Endothelial cell of umbilical vein (primary cell): Measurements from ENCODE around the gene C3orf49.

ENCODE experiments used
- EZH2 ChIP-seq: IDR thresholded peaks from 2 replicates; pipeline ENCODE4 v1.6.1; 2012; ENCODE audit warnings: borderline replicate concordance, low read depth, mild to moderate bottlenecking, moderate library complexity, low read length, inconsistent platforms; ENCODE audit not compliant: severe bottlenecking
- POLR2AphosphoS5 ChIP-seq: IDR thresholded peaks from 2 replicates; pipeline ENCODE4 v1.6.1; 2012; ENCODE audit warnings: low read depth, mild to moderate bottlenecking, control low read depth, low read length, moderate library complexity; ENCODE audit not compliant: insufficient read depth
- TF ChIP-seq, protein P1 (sequence below), 2 donors: IDR thresholded peaks; 1 replicate in 1 of 2; 2 replicates in 1 of 2; pipeline ENCODE4 v1.5.1; 2011; ENCODE audit warnings: low read length in 2 of 2, mild to moderate bottlenecking in 2 of 2, moderate library complexity in 2 of 2, control low read depth in 1 of 2, inconsistent platforms in 1 of 2, low read depth in 1 of 2; ENCODE audit not compliant: insufficient read depth in 1 of 2; ENCODE audit errors: extremely low read depth in 1 of 2
- TF ChIP-seq, protein P2 (sequence below): IDR thresholded peaks from 2 replicates; pipeline ENCODE4 v1.6.1; 2011; ENCODE audit not compliant: insufficient read depth, insufficient read length

DNA sequence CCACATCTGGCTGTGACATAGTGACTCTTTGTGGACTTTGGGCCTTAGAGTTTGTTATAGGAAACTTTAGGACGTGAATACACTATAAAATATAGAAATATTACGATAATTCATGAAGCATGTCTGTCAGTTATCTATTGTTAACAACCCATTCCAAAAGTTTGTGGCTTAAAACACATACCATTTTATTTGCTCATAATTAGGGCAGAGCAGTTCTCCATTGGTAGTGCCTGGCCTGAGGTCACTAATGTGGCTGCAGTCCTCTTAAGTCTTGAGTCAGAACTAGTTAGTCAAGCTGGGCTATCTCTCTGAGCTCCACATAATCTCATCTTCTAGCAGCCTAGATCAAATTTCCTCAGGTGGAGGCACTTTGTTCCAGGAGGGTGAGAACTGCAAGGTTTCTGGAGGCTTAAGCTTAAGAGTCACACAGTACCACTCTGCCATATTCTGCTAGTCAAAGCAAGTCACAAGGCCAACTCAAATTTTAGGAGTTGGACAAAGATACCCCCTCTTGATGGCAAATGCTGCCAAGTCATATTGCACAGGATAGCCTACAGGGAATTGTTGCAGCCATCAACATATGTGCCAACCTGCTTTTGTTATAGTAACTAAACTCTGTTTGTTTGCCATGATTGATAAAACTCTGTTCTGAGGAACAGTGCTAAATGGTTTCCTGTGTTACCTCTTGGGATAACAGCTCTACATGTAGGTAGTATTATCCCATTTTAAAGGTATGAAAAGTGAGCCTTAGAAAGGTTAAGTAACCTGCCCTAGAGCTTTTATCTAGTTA lies 53.2 kb downstream of the C3orf49 start:
- TF ChIP-seq EZH2: no peak
- TF ChIP-seq, protein P1, sequence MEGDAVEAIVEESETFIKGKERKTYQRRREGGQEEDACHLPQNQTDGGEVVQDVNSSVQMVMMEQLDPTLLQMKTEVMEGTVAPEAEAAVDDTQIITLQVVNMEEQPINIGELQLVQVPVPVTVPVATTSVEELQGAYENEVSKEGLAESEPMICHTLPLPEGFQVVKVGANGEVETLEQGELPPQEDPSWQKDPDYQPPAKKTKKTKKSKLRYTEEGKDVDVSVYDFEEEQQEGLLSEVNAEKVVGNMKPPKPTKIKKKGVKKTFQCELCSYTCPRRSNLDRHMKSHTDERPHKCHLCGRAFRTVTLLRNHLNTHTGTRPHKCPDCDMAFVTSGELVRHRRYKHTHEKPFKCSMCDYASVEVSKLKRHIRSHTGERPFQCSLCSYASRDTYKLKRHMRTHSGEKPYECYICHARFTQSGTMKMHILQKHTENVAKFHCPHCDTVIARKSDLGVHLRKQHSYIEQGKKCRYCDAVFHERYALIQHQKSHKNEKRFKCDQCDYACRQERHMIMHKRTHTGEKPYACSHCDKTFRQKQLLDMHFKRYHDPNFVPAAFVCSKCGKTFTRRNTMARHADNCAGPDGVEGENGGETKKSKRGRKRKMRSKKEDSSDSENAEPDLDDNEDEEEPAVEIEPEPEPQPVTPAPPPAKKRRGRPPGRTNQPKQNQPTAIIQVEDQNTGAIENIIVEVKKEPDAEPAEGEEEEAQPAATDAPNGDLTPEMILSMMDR (IDR thresholded peaks at IDR 0.05; ENCODE audit: extremely low read depth in 1 of 2, insufficient read depth in 1 of 2, low read depth in 1 of 2, low read length in 2 of 2): no peak
- no peak for TF ChIP-seq POLR2AphosphoS5
- TF ChIP-seq, protein P2, sequence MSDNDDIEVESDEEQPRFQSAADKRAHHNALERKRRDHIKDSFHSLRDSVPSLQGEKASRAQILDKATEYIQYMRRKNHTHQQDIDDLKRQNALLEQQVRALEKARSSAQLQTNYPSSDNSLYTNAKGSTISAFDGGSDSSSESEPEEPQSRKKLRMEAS: no peak
